ENCODE results near the gene PSMB7.

Gene PSMB7

DNA sequence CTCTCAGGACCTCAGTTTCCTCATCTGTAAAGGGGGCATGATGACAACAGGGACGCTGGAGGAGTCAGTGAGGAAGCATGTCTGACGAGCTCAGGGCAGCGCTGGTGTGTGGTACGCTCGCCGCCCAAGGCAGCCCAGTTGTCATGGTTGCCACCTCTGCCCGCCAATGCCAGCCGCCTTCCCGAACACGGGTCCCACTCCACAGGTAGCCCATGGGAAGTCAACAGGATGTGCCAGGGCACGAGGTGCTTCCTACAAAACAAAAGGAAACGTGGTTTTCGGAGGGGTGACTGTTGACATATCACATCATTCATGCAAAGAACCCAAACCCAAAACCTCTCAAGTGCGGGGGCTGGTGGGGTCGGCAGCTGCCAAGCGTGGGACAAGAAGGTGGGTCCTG is 99.4 kb downstream of the PSMB7 start:
- no peak overlapping the region for H3K4me3 ChIP-seq (ENCODE audit: low read depth, low read length)
- DNase-seq (ENCODE audit: low read depth): no peak

DNA sequence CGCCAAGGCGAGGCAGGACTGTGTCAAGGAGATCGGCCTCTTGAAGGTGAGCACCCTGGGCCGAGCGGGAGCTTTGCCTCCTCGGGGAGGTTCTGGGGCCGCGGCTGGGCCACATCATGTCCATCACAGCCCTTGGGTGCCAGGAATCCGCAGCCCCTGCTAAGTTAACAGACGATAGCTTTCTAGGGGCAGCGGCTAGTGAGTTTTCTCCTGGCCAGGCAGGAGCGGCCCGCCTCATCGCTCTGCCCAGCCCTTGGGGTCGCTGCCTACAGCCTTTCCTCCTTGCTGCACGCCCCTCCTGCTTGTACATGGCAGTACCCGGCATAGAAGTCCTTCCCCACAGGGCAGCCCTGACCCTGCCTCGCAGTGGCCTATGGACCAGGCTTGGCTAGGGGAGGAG is 101.3 kb downstream of the PSMB7 start:
- no peak overlapping the region for H3K4me3 ChIP-seq (ENCODE audit: low read depth, low read length)
- no peak for DNase-seq (ENCODE audit: low read depth)

DNA sequence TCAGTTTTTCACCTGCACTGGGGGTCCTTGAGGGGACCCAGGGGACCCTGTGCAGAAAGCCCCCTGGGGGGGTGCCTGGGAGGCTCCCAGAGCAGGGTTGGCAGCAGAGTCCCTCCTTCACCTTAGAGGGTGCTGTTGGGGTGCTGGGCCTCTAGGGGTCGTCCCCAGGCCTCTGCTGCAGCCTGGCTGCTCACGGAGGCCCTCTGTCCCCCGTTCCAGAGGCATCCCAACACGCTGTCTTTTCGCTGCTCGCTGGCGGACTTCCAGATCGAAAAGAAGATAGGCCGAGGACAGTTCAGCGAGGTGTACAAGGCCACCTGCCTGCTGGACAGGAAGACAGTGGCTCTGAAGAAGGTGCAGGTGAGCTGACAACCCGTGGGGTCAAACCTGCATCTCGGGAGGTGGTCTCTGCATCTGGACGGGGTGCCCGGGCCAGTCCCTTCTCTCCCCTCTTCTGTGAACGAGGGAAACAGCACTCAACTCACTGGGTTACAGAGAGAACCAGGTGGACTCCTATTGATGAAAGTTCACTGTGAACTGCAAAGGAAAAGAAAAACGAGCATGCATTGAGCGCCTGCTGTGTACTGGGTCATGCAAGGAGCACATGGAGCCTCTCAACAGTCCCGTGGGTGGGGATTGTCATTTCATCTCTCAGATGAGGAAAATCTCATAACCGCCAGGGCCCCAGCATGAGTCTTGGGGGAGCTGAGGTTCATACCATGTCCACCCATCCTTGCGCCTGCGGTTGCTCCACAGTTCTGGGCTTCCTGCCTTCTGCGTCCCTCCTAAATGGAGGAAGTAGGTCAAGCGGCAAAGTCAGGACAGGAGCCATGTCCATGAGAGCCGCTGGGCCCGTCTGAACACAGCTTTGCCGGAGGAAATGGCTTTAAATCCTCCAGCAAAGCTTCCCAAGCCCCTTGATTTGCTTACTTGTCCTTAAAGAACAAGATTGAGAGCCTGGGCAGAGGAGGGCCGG is 102.7 kb downstream of the PSMB7 start:
- H3K4me3 ChIP-seq (ENCODE audit: low read depth, low read length): no peak overlapping the region
- DNase-seq (ENCODE audit: low read depth): no peak

DNA sequence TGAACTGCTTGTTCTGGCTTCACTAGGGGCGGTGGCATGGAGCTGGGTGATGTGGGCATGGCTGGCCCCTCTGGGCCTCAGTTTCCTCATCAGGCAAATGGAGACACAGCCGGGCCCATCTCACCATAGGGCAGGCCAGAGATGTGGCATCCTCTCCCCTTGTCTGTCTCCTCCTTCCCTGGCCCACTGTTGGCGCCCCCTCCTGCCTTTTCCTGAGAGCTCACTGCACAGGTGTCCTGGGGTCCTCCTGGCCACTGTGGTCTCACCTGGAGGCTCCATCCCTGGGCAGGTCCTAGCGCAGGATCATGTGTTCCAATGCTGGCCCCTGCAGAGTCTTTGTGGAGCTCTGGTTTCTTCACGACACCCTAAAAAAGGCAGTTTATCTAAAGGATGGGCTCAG is 104.0 kb downstream of the PSMB7 start:
- DNase-seq (ENCODE audit: low read depth): no peak
- no peak overlapping the region for H3K4me3 ChIP-seq (ENCODE audit: low read depth, low read length)

DNA sequence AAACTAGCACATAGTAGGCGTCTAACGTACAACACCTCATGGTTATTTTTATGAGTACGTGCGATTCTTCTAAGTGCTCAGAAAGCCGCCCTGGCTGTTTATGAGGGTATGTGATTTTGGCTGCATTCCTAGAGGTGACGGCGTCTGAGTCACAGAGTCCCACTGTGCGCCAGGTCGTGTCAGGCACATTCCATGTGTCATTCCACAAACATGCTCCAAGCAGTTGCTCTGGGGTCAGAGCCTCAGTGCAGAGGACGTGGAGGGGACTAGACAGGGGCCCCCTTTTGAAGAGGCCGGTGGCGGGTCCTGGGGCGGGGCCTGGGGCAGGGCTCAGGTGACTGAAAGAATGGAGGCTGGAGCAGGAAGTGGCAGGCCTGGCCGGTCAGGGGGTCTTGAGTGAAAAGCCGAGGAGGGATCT is 105.6 kb downstream of the PSMB7 start:
- peak; percentile 91 for DNase-seq (ENCODE audit: low read depth)
- no peak overlapping the region for H3K4me3 ChIP-seq (ENCODE audit: low read depth, low read length)

DNA sequence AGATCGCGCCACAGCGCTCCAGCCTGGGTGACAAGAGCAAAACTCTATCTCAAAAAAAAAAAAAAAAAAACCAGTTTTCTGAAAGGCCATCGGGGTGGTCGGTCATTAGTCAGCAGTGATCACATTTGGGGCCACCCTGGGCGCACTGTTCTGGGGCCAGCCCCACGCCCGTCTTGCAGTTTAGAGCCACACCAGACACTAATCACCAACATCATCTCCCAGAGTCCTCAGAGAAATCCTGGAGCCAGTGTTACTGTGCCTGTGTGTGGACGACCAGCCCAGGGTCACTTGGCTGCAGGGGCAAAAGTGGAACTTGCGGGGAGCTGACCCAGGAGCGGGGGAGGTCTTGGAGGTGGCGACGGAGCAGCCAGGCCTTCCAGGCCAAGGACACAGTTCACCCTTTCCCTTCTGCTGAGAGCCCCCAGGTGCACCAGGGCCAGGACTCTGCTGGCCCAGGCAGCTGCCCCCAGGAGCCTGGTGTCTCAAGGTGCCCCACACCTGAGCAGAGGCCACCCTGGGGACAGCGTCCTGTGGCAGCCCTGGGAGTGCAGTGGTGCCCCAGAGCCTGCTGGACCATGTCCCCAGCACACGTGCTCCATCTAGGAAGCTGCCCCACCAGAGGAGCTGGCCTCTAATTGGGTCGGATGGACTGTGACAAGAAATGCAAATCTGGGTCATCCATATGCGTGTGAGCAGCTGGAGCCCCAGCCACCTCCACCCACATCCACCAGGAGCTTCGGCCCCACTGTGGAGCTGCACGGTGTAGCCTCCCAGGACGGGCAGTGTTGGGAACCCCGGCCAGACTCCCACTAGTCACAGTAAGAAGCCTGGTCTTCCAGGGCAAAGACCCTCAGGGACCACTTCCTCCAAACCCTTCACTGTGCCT is 106.4 kb downstream of the PSMB7 start:
- no peak overlapping the region for H3K4me3 ChIP-seq (ENCODE audit: low read depth, low read length)

DNA sequence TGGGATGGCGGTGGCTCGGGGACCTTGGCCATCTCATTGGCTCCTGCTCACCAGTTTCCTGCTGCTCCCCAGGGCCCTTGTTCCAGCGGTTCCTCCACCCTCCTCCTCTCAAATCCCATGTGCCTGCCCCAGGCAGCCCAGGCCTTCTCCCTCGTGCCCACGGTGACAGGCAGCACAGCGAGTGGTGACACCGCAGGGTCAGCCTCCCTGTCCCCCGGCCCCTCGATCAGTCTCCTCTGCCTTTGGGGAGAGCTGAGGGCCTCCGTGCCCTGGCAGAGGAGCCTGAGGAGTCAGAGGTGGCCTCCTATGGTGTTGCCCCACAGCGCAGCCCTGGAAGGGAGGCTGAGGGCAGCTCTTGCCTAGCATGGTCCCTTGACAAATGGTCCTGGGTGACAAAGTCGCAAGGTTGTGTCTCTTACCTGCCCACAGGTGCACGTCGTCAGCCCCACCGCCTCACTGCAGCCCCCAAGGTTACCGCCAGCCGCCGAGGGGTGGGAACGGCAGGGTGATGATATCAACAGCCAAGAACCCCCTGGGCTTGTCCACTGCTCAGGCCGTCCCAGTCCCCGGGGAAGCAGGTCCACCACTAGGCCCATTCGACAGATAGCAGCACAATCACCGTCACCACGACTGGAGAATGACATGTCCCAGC is 107.7 kb downstream of the PSMB7 start:
- DNase-seq (ENCODE audit: low read depth): no peak

More for the DNA sequence above, 106.4 kb downstream of the PSMB7 start:
- DNase-seq (ENCODE audit: low read depth): no peak

DNA sequence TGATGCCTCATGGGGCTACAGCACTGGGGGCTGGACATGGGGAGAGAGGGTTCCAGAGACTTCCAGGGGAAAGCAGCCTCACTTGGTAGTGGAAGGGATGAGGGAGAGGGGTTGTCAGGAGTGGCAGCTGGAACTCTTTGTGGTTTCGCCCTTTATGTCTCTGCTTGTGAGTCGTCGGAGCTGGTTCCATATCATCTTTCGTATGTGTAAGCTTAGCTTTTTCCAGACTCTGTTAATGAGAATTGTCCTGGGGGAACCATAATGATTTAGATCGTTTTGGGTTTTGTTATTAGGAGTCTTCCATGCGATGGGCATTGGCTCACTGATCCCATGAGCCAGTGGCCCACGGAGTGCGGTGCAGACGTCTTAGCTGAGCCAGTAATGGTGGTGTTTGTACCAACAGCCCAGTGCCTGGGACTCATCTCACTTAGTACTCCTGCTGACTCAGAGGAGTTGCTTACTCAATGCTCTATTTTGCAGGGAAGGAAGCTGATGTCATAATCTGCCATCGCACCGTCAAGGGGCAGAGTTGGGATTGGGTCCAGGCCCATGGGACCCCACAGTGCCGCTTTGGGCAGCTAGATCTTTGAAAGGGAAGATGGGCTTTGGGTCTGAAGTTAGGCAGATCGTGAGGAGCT is 109.0 kb downstream of the PSMB7 start:
- peak; percentile 88 for DNase-seq (ENCODE audit: low read depth)
- H3K4me3 ChIP-seq (ENCODE audit: low read depth, low read length): no peak overlapping the region

More for the DNA sequence above, 107.7 kb downstream of the PSMB7 start:
- no peak overlapping the region for H3K4me3 ChIP-seq (ENCODE audit: low read depth, low read length)

DNA sequence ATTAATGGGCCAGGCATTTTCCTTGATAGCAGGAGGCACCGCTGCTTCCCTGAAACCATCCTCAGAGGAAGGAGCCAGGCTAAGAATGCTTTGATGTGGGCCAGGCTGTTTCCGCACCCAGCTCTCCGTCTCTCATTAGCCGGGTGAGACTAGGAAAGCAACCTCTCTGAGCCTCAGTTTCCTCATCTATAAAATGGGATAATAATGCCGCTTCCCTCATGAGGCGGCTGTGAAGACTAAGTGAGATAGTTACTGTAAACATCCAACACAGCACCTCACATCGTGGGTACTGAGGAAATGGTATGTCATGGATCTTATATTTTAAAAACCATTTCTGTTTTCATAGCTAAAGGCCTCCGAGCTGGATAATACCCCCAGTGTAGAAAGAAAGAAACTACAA is 111.0 kb downstream of the PSMB7 start:
- no peak overlapping the region for H3K4me3 ChIP-seq (ENCODE audit: low read depth, low read length)
- no peak for DNase-seq (ENCODE audit: low read depth)

DNA sequence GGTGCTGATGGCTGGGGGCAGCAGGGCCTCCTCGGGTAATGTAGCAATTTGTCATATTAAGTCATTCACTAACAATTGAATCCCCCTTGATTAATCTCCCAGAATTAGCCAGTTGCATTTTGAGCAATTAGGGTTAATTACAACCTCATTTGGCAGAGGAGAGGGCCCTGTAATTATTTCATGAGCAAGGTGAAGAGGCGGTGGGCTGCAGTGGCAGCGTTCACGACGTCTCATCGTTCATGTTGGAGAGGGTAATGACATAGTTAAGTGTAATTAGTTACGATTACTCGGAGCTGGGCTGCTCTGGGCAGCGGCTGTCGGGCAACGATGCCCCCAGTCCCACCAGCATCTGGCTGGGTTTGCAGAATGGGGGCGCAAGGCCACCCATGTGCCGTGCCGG is 111.5 kb downstream of the PSMB7 start:
- no peak overlapping the region for H3K4me3 ChIP-seq (ENCODE audit: low read depth, low read length)

More for the DNA sequence above, 111.5 kb downstream of the PSMB7 start:
- no peak for DNase-seq (ENCODE audit: low read depth)
